GM21526 (cell line): ENCODE measurements around the gene GLO1.
"Not testable (repeated sequence)": the region's sequence is repeated elsewhere in the genome, so short reads cannot be mapped to it uniquely, and the experiment has no call there.

ENCODE experiments used
- ATAC-seq: cut with Tn5 transposase; IDR thresholded peaks from one replicate; pipeline ENCODE4 v1.9.1; 2021; ENCODE audit warnings: moderate library complexity; ENCODE audit not compliant: unreplicated experiment, low FRiP score

Gene GLO1

DNA sequence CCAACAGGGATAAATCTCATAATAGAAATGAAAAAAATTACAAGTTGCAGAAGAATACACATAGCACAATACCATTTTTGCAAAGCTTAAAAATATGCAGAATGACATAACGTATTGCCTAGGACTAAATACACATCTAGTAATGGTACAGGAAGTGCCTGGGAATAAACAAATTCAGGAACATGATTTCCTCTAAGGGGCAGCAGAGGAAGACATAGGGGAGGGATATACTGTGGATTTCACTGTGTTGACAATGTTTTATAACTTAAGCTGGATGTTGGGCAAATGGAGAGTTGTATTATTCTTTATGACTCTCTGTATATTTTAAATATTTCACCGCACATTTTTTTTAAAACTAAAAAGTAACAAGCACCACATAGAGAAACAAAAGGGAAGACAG lies 5.6 kb upstream of the GLO1 start:
- no peak for ATAC-seq

DNA sequence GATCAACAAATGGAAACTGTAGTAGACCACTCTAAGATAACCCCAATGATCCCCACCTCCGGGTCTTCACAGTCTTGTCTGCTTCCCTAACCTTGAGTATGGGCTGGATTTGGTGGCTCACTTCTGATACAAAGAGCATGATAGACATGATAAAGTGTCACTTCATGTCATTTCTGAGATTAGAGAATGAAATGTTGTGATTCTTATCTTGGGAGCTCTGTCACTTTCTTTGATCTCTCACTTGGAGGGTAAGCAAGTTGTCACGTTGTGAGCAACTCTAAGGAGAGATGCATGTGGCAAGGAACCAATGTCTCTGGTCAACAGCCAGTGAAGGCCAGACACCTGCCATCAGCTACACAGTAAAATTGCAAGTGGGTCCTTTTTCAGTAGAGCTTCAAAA lies 3.0 kb upstream of the GLO1 start:
- no peak for ATAC-seq

DNA sequence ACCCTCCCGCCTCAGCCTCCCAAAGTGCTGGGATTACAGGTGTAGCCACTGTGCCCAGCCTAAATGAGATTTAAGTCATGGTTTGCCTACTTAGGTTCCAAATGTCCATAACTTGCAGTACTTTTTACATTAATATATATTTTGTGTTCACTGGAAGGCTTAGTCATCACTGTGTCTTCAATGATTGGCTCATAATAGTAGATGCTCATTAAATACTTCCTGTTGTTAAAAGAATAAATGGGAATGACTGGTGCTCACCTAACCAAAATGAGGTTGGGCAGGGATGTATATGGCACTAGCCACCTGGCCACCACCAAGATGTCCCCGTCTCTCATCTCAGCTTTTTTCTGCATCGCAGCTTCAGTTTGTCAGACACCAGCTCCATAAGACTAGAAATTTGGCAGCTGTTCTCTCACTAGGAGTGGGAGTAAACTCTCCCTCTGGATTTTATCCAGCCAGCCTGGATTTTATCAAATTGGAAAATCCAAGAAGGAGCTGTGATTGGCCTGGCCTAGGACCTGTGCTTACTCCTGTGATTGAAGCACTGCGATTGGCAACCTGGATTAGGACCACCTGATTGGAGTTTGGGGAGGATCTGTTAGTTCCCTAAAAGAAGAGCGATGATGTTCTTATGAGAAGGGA lies 1.1 kb upstream of the GLO1 start:
- no peak for ATAC-seq

DNA sequence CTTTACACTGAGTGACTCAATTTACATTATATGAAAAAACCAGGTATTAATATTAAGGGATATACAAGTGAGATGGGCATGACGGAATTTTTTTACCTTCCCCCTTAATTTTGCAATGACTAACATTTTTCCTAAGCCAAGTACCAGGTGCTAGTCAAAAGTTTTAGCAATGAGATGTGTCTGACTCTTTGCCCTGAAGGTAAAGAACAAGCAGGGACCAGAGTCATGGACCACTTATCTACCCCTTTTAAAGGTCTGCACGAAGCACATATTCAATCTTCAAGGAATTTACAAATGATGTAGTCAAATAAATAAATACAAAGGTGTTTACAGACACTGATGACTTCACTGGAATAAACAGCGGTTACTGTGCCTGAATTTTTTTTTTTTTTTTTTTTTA lies 1.4 kb downstream of the GLO1 start:
- ATAC-seq: no peak

DNA sequence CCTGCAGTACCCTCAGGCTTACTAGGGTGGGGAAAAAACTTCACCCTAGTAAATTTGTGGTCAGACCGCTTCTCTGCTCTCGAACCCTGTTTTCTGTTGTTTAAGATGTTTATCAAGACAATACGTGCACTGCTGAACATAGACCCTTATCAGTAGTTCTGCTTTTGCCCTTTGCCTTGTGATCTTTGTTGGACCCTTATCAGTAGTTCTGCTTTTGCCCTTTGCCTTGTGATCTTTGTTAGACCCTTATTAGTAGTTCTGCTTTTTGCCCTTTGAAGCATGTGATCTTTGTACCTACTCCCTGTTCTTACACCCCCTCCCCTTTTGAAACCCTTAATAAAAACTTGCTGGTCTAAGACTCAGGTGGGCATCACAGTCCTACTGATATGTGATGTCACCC lies 3.2 kb downstream of the GLO1 start:
- ATAC-seq: not testable (repeated sequence)

DNA sequence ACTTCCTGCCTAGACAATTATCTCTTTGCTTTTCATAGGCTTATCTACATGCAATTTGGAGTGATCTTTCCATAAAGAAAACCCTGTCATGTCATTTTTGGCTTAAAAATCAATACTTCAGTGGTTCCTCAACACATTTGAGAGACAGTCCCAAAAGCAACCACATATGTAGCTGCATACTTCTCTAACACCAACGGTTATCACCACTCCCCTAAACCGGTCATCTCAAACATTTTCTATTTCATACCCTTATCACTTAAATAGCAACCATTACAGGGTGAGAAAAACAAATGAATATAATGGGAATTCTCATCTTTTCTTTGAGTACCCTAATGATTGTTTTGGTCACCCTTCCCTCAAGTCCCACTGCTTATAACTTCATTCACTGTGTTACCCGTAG lies 5.1 kb downstream of the GLO1 start:
- ATAC-seq: no peak

DNA sequence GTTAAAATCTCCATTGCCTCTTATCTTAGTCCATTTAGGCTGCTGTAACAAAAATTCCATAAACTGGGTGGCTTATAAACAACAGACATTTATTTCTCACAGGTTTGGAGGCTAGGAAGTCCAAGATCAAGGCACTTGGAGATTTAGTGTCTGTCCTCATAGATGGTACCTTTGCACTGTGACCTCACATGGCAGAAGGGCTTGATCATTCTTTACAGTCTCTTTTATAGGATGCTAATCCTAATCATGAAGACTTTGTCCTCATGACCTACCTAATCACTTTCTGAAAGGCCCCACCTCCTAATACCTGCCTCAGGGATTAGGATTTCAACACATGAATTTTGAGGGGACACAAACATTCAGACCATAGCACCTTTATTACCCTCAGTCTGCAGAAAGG lies 6.6 kb downstream of the GLO1 start:
- no peak for ATAC-seq

DNA sequence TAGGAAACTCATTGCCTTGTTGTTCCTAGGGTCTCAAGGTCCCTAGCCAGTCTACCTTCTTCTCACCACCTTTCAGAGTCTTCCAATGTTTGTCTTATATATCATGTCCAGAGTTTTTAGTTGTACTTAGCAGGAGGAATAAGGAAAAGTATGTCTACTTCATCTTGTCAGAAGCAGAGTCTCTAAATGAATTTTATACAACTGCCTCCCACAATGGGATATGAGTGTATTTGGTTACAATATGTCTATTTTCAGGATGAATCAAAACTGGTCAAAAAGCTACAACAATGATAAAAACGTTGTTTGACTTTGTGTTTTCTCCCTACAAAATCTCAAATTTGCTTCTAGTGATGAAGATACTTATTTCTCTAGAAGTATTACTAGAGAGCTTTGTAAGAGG lies 7.0 kb downstream of the GLO1 start:
- no peak for ATAC-seq

DNA sequence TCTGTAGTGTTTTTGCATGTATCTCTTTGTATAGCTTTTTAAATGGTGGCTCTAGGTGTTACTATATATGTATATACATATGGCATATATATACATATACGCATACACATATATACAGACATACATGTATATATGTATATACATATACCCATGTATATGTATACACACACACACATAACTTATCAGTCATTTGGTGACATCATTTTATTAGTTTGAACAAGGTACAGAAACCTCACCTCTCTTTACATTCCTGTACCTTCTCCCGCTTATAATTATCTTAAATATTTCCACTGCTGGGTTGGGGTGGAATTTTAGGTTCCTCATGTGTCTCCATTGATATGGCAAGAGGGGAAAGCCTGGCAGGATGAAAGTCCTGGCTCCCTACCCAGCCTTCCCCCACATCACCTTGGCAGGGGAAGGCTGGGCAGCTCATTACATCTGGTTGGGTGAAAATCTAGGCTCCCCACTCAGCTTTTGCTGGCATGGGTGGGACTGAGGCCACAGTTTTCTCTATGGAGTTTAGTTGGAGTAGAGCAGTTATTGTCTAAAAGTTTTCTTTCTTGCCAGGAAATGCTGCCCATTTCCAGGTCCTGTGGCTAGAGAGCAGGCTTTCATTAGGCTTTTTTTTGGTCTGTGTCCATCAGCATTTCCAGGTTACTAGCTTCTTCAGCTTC lies 7.6 kb downstream of the GLO1 start:
- ATAC-seq: no peak

DNA sequence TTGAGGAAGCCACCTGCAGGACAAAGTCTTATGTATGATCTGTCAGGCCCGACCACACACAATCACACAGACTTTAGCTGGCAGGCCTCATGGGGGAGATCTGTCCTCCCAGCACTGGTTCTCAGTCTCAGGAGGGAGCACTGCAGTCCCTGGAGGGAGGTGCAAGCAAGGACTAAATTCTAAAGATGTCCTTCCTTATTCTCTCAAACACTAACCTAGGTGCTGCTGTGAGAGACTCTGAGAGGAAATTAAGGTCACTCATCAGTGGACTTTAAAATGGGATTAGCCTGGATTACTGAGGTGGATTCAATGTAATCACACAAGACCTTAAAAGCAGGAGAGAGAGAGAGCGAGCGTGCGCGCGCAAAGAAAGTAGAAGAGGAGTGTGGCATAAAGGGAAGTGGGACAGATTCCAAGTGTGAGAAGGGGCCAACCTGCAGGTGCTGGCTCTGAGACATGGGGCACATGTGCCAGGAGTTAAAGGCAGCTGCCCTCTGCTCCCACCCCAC lies 14.3 kb downstream of the GLO1 start:
- ATAC-seq: no peak

DNA sequence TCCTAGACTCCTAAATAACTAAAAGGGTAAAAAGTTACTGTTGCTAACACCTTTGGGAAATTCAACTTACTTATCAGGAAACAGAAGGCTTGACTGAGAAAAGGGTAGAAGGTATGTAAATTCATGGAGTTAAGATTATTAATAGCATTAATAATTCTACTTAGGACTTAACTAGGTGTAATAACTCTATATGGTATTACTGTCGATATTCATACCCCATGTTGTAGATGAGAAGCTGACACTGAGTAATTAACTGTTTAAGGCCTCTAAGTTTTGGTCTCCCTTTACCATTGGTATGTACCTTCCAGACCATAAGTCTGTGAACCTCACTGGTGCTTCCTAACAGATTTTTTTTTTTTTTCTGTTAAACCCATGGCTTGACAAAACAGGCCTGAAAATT lies 15.4 kb downstream of the GLO1 start:
- ATAC-seq: no peak

DNA sequence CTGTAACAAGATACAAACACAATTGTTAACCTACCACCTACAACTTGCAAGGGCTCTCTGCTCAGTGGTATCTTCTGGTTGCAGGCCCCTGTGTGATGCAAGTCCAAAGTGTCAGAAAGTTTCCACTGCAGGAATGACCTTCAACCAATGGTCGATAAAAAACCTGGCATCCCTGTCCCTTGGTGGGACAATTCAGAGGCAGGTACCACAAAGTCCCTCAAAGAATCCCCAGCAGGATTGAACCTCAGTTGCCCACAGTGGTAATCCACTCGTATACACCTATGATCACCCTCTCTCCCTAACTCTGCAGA lies 15.9 kb downstream of the GLO1 start:
- ATAC-seq: no peak

DNA sequence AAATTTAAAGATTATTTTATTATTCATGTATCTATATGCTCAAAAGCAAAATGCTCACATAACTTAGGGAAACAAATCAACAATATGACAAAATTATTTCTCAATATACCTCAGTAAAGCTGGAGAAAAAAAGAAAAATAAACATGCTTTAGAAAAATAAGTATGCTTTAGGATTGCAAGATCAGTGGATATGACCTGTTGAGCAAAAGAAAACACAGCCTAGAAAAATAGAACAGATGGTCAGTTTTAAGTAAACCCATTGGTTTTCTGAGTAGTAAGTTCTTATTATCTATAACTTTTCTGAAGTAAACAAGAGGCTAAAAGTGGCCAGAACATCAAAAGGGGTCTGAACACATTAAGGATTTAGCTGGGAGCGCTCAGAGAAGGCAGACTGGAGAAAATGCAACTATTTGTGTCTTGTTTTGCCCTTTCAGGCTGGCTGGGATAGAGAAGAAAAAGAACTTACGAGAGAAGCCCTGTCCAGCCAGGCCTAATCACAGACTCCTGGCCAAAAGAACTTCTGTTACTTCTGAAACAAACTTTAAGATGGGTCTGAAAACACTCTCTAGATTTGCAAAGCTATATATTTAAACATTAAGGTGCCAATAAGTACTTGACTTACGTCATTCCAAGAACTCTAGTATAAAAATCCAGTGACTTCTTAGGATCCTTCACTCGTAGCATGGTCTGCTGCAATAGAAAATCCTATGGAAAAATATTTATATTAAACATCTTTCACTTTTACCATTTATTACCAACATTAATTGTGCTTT lies 16.5 kb downstream of the GLO1 start:
- no peak for ATAC-seq

DNA sequence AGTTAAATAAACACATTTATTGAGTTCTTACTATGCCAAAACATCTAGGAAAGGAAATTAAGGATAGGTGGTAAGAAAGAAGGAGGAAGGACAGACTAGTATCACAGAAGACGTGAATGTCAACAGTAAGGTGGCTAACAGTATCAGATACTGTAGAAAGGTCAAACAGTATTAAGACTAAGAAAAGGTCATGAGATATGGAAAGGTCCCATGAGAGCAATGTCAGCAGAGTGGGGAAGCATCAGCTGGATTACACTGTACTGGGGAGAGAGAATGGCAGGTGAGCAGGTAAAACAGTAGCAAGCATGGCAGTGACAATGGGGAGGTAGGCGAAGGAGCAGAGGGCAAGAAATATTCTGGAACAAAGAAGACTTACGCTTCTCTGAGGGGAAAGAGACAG lies 18.0 kb downstream of the GLO1 start:
- no peak for ATAC-seq

DNA sequence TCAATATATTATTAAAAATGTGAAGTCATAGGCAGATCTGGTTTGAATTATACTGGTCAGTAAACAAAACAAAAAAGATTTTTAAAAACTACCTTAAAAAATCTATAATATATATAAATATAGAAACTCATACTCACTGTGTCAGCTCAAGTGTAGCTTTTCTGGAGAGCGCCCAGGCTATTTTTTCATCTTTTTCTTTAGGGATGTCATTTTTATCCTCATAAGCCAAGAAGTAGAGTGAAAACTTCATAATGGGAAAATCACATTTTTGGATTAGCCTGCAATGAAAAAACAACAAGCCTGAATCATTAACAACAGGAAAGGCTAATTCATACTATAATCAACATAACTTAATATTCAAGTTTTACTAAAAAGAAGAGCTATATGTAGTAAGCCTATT lies 18.7 kb downstream of the GLO1 start:
- no peak for ATAC-seq

DNA sequence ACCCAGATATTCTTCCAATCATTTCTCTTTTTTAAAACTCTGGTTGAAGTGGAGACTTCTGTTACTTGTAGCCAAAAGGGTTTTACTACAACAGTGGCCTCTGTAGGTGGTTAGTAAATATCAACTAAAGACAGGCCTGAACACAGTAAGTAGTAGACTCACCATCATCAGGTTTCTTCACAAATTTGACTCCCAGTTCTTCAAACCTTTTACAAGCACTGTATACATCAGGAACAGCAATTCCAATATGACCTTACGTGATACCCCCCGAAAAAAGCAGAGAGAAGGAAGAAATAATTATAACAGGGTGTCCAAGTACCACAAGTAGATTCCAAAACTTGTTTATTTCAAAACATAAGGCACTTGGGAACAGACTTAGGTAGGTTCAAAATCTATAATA lies 21.1 kb downstream of the GLO1 start:
- no peak for ATAC-seq

DNA sequence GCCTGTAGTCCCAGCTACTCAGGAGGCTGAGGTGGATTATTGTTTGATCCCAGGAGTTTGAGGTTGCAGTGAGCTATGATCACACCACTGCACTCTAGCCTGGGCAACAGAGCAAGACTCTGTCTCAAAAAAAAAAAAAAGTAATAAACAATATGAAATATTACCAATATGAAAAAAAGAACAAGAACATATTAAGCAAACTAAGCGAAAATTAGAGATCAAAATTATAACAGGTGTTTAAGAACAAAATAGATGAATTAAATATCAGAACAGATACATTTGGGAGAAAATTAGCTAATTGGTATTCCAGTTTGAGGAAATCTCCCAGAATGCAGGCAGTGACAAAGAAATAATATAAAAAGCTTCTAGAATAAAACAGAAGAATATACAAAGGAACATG lies 23.3 kb downstream of the GLO1 start:
- no peak for ATAC-seq

DNA sequence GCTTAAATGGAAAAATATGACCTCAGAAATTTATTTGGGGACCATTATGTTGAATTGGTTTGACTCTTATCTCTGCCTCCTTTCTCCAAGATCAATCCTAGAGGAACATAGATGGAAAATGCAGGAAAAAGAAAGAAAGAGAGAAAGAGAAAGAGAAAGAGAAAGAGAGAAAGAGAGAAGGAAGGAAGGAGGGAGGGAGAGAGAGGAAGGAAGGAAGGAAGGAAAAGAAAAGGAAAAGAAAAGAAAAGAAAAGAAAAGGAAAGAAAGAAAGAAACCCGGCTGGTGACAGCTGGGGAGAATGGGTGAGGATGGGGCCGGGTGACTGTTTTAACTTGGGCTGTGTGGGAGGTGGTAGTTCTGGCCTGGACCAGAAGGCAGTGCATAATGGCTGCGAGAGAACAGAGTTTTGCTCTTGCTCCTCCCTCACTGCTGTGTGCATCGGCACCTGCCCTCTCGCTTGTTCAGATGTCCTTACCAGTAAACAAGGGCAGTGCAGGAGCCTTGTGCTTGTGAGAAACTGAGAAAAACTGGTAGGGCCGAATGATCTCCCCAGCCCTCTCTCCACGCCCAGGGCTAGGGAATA lies 24.7 kb downstream of the GLO1 start:
- no peak for ATAC-seq

DNA sequence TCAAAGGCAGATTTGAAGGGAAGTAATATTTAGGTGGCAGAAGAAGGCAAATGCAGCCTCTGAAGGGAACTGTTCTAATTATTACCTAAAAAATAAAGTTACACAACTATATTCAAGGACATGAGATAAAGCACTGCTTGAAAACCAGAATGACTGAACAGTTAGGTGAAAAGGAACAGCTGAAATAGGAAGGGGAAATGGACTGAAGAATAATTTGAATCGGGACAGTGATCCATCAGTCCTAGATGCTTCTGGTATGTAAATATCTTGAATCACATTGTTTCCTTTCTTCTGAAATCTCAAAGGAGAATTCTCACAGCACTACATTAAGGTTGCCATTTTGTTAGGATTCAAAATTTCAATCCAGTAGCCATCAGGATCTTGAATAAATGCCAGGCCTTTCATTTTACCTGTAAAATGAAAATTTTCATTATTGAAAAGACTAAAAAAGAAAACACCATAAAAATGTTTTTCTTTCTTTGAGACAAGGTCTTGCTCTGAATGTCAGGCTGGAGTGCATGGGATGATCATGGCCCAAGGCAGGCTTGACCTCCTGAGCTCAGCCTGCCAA lies 25.9 kb downstream of the GLO1 start:
- ATAC-seq: no peak

DNA sequence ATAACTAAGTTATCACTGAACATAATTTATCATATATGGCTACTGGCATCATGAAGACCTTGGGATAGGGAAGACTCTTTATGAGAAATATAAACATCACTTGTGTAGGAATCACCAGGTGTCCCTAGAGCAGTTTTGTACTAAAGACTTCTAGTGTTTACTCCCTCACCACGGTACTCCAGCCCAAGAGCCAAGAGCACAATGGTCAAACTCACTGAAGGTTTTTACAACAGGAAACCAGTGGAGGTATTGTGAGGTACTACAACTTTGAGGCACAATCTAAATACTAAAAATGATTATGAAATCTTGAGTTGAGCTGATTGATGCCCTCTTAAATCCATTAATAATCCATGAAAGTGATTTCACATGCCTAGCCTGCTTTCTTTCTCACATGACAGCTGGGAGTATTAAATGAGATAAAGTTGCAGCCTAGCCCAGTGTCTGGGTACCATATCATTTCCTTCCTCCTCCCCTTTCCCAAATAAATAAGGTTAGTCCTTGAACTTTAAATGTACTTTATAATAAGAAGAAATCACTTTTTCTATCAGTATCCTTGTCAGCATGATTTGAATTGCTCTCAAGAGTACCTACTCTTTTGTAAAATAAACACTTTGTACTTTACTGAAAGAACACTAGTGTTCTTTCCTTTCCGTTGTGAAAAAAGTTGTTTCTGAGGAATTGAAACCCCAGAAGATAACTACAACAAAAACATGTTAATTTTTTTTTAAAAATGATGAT lies 26.5 kb downstream of the GLO1 start:
- ATAC-seq: no peak
